Lung (tissue), 12 donors: ENCODE results near the gene TFCP2. TPM values are rescaled to one million over a fixed set of nuclear protein-coding genes. Genes with fewer than 3 reads are reported as not detected.

Source experiments
- ATAC-seq: fragments of 200-7000 bp; cut with Tn5 transposase; one replicate; pipeline ENCODE4 v1.9.1; 2020; ENCODE audit warnings: moderate number of reproducible peaks; ENCODE audit not compliant: insufficient read depth, low FRiP score
- DNase-seq, 3 donors: peaks; one replicate each; pipeline ENCODE4 v3.0.0-alpha.2; 2013 to 2017
- H3K27ac ChIP-seq, 2 donors: one replicate each; pipeline ENCODE4 v1.5.1; 2013; ENCODE audit warnings: mild to moderate bottlenecking in 2 of 2, moderate library complexity in 2 of 2, control low read depth in 1 of 2, inconsistent platforms in 1 of 2, low read depth in 1 of 2, low read length in 1 of 2
- H3K27me3 ChIP-seq, 3 donors: one replicate each; pipeline ENCODE4 v1.5.1; 2013; ENCODE audit warnings: low read length in 2 of 3; ENCODE audit not compliant: control insufficient read depth in 3 of 3, insufficient read depth in 3 of 3
- H3K36me3 ChIP-seq, 4 donors: one replicate each; pipeline ENCODE4 v1.5.1; 2013; ENCODE audit warnings: low read length in 4 of 4, mild to moderate bottlenecking in 1 of 4, moderate library complexity in 1 of 4; ENCODE audit not compliant: control insufficient read depth in 4 of 4, insufficient read depth in 4 of 4
- H3K4me1 ChIP-seq, 5 donors: one replicate each; pipeline ENCODE4 v1.5.1; 2013; ENCODE audit warnings: low read length in 5 of 5, mild to moderate bottlenecking in 2 of 5, moderate library complexity in 1 of 5; ENCODE audit not compliant: control insufficient read depth in 5 of 5, insufficient read depth in 5 of 5
- H3K4me3 ChIP-seq: one replicate; pipeline ENCODE4 v1.5.1; 2013; ENCODE audit warnings: mild to moderate bottlenecking, control low read depth, moderate library complexity
- H3K9ac ChIP-seq, 2 donors: one replicate each; pipeline ENCODE4 v1.5.1; 2013; ENCODE audit warnings: low read length in 2 of 2, control low read depth in 1 of 2; ENCODE audit not compliant: insufficient read depth in 1 of 2
- H3K9me3 ChIP-seq, 4 donors: one replicate each; pipeline ENCODE4 v1.5.1; 2013; ENCODE audit warnings: low read length in 3 of 4, mild to moderate bottlenecking in 1 of 4, moderate library complexity in 1 of 4; ENCODE audit not compliant: control insufficient read depth in 4 of 4, insufficient read depth in 3 of 4
- WGBS, 2 donors: extraction: QIAGEN DNeasy Blood & Tissue Kit; methylation state at CpG; one replicate each; pipeline ENCODE4 v1.1.7; 2013; 5-methylcytosine and 5-hydroxymethylcytosine counted together
- polyA plus RNA-seq, 2 donors: library from polyadenylated mRNA; stranded (reverse); fragments of 200-250 nt; gene quantifications; one replicate each; pipeline ENCODE4 v1.2.1, GENCODE V29; 2013
- total RNA-seq, 2 donors: library from RNA; depleted of rRNA in 1 of 2; stranded (reverse); fragments of >200 nt in 1 of 2; gene quantifications; one replicate each; pipeline ENCODE4 v1.2.1, GENCODE V29; 2014 to 2021
- TF ChIP-seq, protein P1 (sequence below): IDR thresholded peaks from 2 replicates; pipeline ENCODE4 v1.5.1; 2012; ENCODE audit warnings: mild to moderate bottlenecking; ENCODE audit errors: control extremely low read depth, extremely low read depth
- donor health status: control.
- donor health status: control.
- donor health status: Bipolar disorder and iron deficiency.
- donor health status: healthy.
- donor health status: DM: yes; HTN: yes; CAD: no.

Gene TFCP2
- total and polyA plus RNA-seq, 4 donors = 9.6 to 27.5 (median 19.0) TPM

DNA sequence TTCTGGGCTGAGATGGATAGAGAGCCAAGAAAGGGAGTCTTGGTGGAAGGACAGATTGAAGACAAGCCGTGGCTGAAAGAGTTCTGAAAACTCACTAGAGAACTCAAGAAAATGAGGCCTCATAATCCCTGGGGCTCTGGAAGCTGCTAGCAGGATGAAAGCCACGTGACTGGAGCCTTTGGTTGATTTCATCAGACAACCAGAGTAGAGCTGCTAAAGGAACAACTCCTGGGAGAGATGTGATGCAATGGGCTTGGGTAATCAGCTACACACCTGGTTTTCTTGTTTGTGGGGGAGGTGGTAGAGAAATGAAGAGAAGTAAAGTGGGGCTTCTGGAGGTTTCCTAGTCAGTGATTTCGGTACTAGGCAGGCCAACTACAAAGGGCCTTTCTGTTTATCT, 102.9 kb downstream of the TFCP2 start:
- H3K27me3 ChIP-seq = no peaks in the 10 kb centered on the region
- no peak overlapping the region for H3K27ac ChIP-seq
- H3K4me1 ChIP-seq = no peaks in the 10 kb centered on the region
- no peak overlapping the region for H3K9ac ChIP-seq
- WGBS, 2 donors = 74 to 78% methylated on average over 3 of the region's 3 CpGs
- DNase-seq (no peak), ATAC-seq (no peak)
- H3K9me3 ChIP-seq = no peaks in the 10 kb centered on the region
- H3K4me3 ChIP-seq = no peak overlapping the region
- TF ChIP-seq, protein P1, sequence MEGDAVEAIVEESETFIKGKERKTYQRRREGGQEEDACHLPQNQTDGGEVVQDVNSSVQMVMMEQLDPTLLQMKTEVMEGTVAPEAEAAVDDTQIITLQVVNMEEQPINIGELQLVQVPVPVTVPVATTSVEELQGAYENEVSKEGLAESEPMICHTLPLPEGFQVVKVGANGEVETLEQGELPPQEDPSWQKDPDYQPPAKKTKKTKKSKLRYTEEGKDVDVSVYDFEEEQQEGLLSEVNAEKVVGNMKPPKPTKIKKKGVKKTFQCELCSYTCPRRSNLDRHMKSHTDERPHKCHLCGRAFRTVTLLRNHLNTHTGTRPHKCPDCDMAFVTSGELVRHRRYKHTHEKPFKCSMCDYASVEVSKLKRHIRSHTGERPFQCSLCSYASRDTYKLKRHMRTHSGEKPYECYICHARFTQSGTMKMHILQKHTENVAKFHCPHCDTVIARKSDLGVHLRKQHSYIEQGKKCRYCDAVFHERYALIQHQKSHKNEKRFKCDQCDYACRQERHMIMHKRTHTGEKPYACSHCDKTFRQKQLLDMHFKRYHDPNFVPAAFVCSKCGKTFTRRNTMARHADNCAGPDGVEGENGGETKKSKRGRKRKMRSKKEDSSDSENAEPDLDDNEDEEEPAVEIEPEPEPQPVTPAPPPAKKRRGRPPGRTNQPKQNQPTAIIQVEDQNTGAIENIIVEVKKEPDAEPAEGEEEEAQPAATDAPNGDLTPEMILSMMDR = no peak
- H3K36me3 ChIP-seq = peaks cover 14 to 43% (median 27%) of the 10 kb centered on the region in 4 donors

DNA sequence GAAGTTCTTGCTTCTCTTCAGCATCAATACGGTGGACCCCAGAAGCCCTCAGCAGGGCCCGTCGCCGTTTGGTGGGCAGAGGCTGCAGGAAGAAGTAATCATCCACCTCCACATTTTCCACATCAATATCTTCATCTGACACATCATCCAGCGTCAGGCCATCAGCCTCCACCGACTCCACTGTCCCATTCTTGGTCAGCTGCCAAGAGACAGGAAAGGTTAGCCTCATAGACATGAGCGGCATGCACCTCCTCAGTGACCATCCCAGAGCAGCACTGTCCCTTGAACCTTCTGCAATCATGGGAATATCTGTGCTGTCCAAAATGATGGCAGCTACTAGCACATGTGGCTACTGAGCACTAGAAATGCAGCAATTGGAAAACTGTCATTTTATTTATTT, 105.2 kb downstream of the TFCP2 start:
- H3K4me1 ChIP-seq = no peaks in the 10 kb centered on the region

DNA sequence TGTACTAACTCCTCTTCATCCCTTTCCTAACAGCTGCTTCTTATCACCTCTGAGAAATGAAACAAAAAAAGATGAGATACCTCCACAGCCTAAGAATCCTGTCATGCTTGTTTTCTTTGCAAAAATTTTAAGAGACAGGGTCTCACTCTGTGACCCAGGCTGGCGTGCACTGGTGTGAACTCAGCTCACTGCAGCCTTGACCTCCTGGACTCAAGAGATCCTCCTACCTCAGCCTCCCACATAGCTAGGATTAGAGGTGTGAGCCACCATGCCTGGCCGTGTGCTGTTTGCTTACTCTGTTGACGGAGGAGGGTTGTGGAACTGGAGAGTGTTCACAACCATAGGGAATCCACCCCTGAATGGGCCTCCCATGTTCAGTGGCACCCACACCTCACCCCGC, 105.7 kb downstream of the TFCP2 start:
- TF ChIP-seq, protein P1 = no peak
- Histone ChIP-seq H3K4me3 (no peak overlapping the region), H3K4me1 (no peaks in the 10 kb centered on the region), H3K9ac (no peak overlapping the region), H3K36me3 (peaks cover 36 to 54% (median 38%) of the 10 kb centered on the region in 4 donors), H3K27me3 (no peaks in the 10 kb centered on the region), H3K27ac (no peak overlapping the region), H3K9me3 (no peaks in the 10 kb centered on the region)
- DNase-seq (no peak), ATAC-seq (no peak)
- WGBS, 2 donors = 91 to 93% methylated on average over 4 of the region's 4 CpGs

More for the DNA sequence above, 105.2 kb downstream of the TFCP2 start:
- Histone ChIP-seq H3K9ac (no peak overlapping the region), H3K36me3 (peaks cover 31 to 49% (median 37%) of the 10 kb centered on the region in 4 donors), H3K27ac (no peak overlapping the region), H3K27me3 (no peaks in the 10 kb centered on the region), H3K4me3 (no peak overlapping the region), H3K9me3 (no peaks in the 10 kb centered on the region)
- DNase-seq (no peak), ATAC-seq (no peak)
- WGBS, 2 donors = 82 to 85% methylated on average over 7 of the region's 7 CpGs
- TF ChIP-seq, protein P1 = no peak

DNA sequence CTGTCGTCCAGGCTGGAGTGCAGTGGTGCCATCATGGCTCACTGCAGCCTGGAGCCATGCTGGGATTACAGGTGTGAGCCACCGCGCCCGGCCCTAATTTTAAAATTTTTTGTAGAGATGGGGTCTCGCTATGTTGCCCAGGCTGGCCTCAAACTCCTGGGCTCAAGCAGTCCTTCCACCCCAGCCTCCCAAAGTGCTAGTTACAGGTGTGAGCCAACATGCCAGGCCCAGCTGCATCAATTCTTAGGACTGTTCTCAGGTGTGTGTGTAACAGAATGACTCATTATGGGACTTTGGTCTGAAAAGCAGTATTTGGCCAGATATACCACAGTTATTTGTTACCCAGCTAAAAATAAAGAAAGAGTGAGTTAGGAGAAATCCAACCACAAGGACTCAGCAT, 107.4 kb downstream of the TFCP2 start:
- Histone ChIP-seq H3K9me3 (no peaks in the 10 kb centered on the region), H3K4me3 (no peak overlapping the region), H3K9ac (no peak overlapping the region), H3K27ac (no peak overlapping the region), H3K36me3 (peaks cover 32 to 47% (median 39%) of the 10 kb centered on the region in 4 donors), H3K4me1 (no peaks in the 10 kb centered on the region), H3K27me3 (no peaks in the 10 kb centered on the region)
- ATAC-seq (no peak), DNase-seq (no peak)
- TF ChIP-seq, protein P1 = no peak
- 95 to 97% methylated on average over 5 of the region's 5 CpGs for WGBS, 2 donors
